Right hindlimb (tissue), 1 donor: Measurements from ENCODE around the gene SURF2.
"Not testable (repeated sequence)": the region's sequence is repeated elsewhere in the genome, so short reads cannot be mapped to it uniquely, and the experiment has no call there.

Experiments
- DNase-seq: peaks from one replicate; pipeline ENCODE4 v3.0.0-alpha.2; 2018

SURF2 gene

DNA sequence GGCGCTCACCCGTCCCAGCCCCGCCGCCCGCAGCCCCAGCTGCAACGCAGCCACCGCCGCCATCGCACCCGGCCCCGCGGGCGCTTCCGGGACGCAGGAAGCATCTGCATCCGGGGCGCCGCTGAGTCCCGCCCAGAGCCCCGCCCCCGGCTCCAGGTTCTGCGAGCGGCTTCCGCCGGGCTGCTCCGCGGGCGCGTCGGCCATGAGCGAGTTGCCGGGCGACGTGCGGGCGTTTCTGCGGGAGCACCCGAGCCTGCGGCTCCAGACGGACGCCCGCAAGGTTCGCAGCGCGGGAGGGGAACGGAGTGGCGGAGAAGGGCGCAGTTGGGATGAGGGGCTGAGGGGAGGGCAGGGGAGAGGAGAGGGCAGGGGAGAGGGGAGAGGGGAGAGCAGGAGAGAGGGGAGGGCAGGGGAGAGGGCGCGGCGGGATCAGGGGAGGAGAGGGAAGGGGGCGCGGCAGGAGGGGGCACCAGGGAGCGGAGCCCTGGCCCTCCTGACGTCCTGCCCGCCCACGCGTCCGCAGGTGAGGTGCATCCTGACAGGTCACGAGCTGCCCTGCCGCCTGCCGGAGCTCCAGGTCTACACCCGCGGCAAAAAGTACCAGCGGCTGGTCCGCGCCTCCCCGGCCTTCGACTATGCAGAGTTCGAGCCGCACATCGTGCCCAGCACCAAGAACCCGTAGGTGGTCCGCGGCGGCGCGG lies at the start of gene SURF2, which contains the start of gene SURF1:
TSS of gene SURF2 (plus strand) at position 160 of the 701 bp plus-strand sequence. CDS start at position 203, 43 bp downstream.
TSS of gene SURF1 (minus strand) at position 97 of the 701 bp plus-strand sequence. CDS start at position 63, 34 bp downstream.
- peak; percentile 91 for DNase-seq

DNA sequence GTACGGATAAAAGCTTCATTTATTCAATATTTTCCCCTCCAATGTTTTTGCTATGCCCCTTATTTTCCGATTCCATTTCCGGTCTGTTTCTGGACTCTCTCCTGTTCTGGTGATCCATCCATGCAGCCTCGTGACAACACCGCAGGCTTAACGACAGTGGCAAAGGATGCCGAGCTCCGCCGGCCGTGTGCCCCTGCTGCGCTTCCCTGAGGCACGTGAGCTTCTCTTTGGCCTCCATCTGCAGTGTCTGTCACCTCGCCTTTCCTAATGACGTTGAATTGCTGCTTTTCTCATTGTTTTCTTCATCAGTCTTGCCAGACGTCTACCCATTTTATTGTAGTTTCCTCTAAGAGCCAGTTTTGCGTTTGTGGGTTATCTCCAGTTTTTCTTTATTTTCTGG lies 49.0 kb upstream of the SURF2 start:
- no peak for DNase-seq

DNA sequence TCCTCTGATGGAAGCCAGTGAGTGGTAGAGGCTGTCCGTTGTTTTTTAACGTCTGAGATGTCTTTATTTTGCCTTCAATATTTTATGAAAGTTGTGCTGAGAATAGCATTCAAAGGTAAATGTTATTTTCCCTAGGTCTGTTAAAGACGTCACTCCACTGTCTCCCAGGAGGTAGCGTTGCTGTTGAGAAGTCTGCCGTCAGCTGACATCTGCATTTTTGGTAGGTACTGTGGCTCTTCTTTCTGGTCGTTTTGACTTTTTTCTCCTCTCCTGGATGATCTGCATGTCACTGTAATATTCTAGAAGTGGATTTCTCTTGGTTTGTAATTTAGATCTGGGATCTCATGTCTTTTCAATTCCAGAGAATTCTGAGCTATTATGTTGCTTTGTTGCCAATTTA lies 46.7 kb upstream of the SURF2 start:
- DNase-seq: no peak

DNA sequence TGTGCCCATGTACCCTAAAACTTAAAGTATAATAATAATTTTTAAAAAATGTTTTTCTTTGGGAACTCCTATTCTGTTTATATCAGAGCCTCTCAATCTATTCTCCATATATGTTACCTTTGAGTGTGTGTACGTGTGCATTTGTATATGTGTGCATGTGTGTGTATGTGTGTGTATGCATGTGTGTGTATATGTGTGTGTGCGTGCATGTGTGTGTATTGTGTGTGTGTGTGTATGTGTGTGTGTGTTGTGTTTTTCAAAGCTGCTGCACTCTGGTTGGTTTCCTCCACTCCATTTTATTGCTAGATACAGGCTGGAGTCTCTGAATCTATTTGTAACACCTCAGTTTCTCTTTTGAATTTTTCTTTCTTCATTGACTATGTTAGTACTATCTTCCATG lies 40.4 kb upstream of the SURF2 start:
- DNase-seq: no peak

DNA sequence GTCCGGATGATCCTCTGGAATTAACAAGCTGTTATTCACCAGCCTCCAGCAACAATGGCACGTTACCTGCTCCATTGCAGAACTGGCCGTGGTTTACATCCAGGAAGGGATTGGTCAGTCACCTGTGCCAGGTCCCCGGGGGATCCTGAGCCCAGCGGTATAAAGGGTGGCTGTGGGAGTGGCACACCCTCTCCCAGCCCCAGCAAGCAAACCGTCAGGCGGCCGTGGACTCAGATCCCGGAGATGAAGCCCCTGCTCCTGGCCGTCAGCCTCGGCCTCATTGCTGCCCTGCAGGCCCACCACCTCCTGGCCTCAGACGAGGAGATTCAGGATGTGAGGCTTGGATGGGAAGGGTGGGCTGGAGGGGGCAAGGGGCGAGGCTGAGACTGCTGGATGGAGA lies 38.8 kb upstream of the SURF2 start:
- not testable (repeated sequence) for DNase-seq

DNA sequence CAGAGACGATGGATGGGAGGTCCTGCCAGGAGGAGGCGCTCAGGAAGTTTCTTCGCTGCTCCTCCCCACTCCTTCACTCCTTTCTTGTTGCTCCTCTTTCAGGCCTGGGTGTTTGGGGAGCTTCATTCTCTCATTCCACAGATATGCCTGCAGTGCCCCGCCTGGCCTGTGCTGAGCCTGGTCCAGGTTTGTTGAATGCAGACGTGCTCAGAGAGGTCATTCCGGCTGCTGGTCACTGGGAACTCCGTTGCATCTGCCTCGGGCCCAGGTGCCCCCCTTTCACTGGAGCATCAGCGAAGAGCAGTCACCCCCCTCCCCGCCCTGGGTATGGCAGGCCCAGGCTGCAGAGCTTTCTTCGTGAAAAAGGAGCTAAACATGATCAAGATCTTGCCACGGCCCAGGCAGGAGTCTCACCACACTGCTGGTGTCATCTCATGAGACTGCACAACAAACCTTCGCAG lies 35.9 kb upstream of the SURF2 start:
- DNase-seq: no peak

DNA sequence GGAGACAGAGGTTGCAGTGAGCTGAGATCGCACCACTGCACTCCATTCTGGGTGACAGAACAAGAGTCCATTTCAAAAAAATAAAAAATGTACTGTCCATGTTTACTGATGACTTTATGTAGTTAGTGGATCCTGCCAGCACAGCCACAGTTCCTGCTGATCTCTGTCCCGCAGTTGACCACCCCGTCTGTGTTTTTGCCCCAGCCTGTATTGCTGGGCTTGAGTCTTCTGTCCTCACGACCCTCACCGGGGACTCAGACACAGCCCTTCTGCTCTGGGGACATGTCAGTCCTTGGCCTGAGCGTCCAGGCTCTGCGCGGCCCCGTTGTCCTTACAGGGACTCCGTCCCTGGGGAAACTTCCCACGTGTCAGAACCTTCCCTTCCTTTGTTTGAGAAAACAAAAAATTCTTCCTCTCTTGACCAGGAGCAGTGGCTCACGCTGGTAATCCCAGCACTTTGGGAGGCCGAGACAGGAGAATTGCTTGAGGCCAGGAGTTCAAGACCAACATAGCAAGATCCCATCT lies 34.9 kb upstream of the SURF2 start:
- no peak for DNase-seq

DNA sequence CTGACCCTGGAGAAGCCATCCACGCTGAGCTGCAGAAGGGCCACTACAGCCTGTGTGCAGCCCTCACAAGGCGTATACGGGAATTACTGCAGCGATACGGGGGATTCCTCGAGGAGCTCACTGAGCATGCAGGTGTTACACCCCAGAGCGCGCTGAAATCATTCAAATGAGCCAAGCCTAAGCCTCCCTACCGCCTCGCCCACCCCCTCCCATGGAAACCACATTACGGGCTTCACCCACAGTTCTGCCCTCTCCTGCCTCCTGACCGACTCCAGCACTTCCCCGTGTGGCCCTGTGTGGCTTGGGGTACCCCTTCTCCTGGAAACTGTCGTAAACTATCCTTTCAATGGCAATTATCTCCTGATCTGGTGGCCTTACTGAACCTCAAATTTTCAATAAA lies 33.6 kb upstream of the SURF2 start:
- no peak for DNase-seq

DNA sequence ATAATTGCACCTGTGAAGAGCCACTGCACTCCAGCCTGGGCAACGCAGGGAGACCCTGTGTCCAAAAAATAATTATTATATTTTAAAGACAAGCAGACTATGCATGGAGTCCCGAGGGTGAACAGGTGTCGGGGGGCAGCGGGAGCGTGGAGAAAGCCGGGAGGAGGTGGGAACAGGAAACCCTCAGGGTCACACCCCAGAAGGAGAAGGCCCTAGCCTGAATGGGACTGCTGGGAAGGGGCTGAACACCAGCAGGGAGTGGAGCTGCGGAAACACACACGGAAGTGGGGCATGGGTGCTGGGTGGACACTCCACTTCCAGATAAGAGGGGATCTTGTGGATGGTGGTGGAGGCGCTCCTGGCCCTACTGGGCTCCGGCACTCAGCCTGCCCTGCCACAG lies 33.1 kb upstream of the SURF2 start:
- no peak for DNase-seq

DNA sequence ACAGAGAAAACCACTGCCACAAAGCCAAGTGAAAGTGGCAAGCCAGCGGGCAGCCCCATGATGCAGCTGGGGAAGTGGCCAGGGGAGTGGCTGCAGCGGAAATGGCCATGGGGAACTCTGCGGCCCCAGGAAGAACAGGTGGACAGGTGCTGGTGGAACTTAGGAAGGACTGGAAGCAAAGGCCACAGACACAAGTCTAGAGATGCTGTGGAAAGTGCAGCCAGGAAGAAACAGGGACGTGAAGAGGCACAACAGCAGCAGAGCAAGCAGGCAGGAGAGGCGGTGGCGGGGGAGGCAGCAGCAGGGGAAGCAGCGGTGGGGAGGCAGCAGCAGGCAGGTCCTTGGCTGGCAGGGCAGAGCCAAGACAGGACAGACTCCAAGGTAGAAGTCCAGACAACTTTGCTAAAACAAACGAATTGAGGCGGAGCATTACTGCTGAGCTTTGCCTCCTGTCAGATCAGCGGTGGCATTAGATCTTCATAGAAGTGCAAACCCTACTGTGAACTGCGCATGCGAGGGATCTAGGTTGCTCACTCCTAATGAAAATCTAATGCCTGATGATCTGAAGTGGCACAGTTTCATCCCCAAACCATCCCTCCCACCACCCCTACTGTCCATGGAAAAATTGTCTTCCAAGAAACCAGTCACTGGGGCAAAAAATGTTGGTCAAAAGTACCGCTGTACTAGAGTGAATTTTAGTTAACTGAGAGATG lies 32.2 kb upstream of the SURF2 start:
- DNase-seq: no peak

DNA sequence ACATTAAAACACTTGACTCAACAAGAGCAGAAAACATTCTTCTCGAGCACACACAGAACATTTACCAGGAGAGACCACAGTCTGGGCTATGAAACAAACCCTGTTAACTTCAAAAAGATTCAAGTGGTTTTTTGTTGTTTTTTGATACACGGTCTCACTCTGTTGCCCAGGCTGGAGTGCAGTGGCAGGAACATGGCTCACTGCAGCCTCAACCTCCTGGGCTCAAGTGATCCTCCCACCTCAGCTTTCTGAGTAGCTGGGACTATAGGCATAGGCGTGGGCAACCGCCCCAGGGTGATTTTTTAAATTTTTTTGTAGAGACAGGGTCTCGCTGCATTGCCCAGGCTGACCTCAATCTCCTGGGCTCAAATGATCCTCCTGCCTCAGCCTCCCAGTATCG lies 29.3 kb upstream of the SURF2 start:
- not testable (repeated sequence) for DNase-seq

DNA sequence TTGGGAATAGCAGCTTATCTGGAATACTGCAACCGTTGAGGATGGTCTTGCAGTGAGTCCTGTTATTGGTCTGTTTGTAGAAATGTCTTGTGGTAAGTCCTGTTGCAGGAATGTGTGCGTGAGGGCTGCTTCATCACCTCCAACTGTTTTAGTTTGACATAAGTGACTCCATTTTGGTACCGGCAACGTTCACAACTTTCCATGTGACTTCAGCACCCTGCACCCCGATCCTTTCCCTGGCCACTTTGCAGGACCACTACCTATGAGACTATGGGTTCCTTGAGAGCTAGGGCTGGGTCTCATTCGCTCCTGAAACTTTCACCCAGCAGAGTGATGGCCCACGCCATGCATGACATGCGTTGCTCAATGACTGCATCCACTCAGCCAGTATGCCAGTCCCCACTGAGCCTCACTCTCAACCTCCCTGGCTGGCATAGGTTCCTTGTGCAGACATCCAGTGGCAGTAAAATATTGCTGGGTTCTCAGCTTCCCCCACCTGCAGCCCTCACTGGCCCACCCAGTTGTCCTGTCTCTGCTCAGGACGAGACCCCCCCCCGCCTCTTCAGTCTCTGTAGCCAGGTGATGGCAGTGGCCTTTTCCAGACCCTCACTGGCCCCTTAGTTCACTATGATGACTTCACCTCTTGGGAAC lies 28.4 kb upstream of the SURF2 start:
- no peak for DNase-seq

DNA sequence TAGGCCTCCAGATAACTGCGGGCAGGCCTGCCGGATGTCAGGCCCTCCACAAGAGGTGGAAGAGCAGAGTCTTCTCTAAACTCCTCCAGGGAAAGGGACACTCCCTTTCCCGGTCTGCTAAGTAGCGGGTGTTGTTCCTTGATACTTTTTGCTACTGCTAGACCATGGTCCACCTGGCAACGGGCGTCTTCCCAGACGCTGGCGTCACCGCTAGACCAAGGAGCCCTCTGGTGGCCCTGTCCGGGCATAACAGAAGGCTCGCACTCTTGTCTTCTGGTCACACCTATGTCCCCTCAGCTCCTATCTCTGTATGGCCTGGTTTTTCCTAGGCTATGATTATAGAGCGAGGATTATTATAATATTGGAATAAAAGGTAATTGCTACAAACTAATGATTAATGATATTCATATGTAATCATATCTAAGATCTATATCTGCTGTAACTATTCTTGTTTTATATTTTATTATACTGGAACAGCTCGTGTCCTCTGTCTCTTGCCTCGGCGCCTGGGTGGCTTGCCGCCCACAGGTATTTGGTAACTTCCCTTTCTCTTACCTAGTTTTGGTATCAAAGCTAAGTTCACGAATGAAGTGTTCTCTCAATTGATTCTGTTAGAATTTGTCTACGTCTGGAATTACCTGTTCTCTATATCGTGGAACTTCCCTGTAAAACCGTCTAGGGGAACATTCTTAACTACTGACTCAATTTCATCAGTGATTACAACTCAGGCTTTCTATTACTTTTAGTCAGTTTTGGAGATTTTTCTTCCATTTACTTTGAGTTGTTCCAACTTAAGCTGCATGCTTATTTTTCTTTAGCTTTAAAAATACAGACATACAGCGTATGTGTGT lies 26.8 kb upstream of the SURF2 start:
- DNase-seq: not testable (repeated sequence)

DNA sequence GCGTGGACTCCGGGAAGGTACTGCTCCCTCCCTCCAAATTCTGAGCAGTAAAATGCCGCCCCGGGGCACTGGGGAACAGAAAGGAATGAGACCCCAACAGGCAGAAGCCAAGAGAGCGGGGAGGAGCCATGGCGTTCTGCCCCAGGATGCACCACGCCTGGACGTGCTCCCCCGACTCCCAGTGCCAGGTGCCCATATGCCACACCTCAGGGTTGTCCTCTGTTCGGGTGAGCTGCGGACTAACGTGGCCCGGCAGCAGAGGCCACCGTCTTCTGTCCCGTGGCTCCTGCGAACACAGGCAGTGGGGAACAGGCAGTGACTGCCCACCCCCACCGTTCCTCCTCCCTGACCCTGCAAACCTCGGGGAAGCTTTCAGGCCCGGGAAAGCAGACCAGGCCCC lies 25.1 kb upstream of the SURF2 start:
- DNase-seq: no peak

DNA sequence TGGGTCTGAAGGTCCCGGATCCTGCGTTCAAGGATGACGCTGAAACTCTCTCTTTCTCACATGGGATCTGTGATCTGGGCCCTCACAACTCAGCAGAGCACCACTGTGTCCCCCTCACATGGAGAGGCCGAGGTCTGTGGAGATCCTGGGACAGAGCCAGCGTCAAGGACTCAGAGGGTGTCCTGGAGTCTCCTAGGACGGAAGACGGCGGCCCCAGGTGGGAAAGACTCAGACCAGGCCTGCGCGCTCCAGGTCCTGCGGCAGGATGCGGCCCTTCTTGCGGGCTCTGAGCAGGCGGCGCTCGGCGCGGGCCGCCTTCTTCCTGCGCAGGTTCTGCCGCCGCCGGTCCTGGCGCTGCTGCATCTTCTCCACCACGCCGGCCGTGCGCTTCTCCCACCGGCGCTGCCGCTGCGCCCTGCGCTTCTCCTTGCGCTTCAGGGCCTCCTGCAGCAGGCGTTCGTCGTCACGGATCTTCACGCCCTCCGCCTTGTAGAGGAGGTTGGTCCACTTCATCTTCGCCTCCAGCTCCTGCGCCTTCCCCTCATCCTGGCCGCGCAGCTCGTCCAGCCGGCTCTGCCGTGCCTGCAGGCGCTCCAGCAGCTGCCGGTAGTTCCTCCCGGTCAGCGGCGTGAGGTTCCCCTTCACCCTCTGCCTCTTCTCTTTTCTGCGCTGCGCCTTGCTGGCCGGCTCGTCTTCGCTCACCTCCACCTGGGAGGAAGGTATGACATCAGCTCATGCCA lies 24.5 kb upstream of the SURF2 start:
- no peak for DNase-seq

DNA sequence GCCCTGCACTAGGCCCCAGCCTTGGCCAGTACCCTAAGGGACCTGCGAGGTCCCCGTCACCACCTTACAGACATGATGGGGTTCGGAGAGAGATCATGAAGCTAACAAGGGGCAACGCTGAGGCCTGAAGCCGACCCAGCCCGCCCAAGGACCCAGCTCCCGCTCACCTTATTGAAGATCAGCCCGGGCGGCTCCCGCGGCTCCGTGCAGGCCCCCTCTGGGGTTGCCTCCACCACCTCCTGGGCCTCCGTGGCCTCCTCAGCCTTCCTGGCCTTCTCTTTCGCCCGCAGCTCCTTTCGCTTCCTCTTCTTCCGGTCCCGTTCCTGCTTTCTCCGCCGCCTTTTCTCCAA lies 24.0 kb upstream of the SURF2 start:
- no peak for DNase-seq

DNA sequence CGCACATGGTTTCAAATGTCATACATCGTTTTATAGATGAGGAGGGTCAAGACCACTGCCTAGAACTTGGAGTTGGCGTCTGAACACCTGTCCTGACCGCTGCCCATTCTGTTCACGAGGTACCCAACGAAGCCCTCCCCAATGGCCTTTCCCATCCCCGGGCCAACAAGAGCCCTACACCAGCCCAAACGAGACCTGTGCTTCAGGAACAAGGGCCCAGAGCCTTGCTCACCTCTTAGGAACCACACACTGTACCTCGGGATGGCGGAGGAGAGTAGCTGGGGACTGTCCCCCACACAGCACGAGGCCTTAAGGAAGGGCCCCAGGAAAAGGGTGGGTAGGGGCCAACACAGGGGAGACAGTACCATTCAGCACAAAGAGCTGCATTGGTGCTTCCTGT lies 23.3 kb upstream of the SURF2 start:
- DNase-seq: no peak

DNA sequence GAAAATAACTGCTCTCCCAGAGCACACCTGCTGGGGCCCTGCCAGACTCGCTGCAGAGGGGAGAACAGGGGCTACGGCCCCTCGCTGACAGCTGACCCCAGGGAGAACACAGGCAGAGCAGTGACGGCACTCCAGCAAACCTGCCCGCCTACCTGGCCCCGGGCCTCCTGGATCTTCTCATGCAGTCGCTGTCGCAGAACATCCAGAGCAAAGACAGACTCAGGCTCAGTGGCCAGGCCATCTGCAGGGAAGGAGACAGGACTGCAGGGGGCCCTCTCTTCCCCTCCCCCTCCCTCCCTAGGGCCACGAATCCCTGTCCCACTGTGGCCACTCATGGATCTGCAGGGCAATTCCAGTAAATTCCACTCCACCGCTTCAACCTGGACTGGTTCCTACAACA lies 22.8 kb upstream of the SURF2 start:
- DNase-seq: no peak

DNA sequence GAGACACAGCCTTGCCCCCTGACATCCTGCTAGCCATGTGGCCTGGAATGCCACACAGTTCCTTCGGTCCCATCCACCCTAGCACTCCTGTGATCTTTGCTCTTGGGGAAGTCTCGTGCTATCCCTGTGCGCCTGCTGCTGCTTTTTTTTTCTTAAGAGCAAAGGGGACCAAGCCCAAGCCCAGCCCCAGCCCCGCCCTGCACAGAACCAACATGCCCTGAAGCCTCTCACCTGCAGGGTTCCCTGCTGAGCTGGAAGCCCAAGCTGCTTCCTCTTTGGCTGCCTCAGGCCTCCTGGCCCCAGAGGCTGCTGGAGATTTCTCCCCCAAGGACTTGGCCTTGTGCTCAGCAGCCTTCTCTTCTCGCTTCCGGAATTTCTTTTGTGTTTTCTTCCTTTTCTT lies 22.2 kb upstream of the SURF2 start:
- no peak for DNase-seq

DNA sequence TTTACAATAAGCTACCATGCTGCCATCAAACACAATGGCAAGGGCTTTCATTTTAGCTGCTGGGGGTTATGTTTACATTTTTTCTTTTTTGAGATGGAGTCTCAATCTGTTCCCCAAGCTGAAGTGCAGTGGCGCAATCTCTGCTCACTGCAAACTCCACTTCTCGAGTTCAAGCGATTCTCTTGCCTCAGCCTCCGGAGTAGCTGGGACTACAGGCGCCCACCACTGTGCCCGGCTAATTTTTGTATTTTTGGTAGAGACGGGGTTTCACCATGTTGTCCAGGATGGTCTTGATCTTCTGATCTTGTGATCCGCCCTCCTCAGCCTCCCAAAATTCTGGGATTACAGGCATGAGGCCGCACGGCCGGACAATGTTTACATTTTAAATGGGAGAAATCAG lies 21.5 kb upstream of the SURF2 start:
- not testable (repeated sequence) for DNase-seq

DNA sequence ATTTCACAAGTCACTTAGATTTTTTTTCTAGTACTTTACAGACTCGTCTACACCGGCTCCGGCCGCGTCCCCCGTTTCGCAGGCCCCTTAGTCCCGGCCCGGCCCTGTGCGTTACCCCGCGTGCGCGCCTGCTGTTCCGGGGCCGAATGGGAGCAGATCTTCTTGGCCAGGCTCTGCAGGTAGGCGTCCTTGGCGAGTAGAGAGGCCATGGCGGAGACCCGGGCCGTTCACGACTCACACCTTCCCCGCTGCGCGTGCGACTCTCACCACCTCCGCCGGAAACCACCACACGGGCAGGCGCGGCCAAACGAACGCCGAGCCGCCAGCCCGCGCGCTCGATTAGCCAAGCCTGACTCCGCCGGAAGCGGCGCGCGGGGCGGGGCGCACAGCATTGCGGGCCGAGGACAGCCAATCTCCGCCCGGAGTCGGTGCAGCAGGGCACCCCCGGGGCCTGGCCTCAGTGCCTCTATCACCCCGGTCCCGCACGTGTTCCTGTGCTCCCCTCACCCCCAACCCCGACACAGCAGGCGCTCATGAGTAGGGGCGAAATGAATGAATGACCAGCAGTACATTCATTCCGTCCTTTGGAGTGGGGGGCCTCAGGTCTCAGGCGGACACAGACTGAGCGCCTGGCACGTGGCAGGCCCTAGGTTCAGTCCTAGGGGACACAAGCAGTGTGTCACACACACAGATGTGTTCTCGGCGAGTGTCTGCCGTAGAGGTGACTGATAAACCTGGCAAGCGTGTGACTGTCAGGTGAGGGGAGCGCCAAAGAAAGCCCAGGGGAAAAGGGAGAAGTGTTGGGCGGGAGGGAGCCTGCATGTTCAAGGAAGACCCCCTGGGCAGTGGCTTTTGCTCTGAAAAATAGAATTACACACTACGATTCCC lies 20.2 kb upstream of the SURF2 start, which contains the start of gene SURF6:
TSS of gene SURF6 (minus strand) at position 265 of the 888 bp plus-strand sequence. CDS start at position 209, 56 bp downstream.
- DNase-seq: peak; percentile 93
